SK-N-SH treated with all-trans-retinoic acid at 6 μM for 48 hours (cell line): ENCODE results near the gene TMTC2.

Experiments used
- ATAC-seq: fragments of 200-7000 bp; cut with Tn5 transposase; 3 replicates; pipeline ENCODE4 v1.9.1; 2020; ENCODE audit warnings: mild to moderate bottlenecking, moderate library complexity
- ARNTL ChIP-seq: fragments of 450-650 bp; formaldehyde crosslinking; IDR thresholded peaks from 2 replicates; pipeline ENCODE4 v1.5.0; 2020; ENCODE audit warnings: low read depth, mild to moderate bottlenecking, moderate library complexity, borderline replicate concordance
- BACH2 ChIP-seq: fragments of 250-450 bp; sonication (Bioruptor Pico); IDR thresholded peaks from 2 replicates; pipeline ENCODE4 v1.9.0; 2021; ENCODE audit warnings: mild to moderate bottlenecking, borderline replicate concordance
- CREB5 ChIP-seq: fragments of 250-450 bp; sonication (Bioruptor Pico); IDR thresholded peaks from 2 replicates; pipeline ENCODE4 v1.5.1; 2020; ENCODE audit warnings: low read depth, mild to moderate bottlenecking, moderate library complexity
- CSDC2 ChIP-seq: fragments of 250-450 bp; sonication (Bioruptor Pico); IDR thresholded peaks from 2 replicates; pipeline ENCODE4 v1.5.0; 2020; ENCODE audit warnings: mild to moderate bottlenecking, moderate library complexity
- CSRNP3 ChIP-seq: fragments of 250-450 bp; sonication (Bioruptor Pico); IDR thresholded peaks from 2 replicates; pipeline ENCODE4 v1.5.1; 2021; ENCODE audit warnings: mild to moderate bottlenecking, moderate library complexity
- ESRRG ChIP-seq: fragments of 250-450 bp; sonication (Bioruptor Pico); IDR thresholded peaks from 2 replicates; pipeline ENCODE4 v1.6.1; 2021; ENCODE audit warnings: mild to moderate bottlenecking
- GLIS3 ChIP-seq: fragments of 250-450 bp; sonication (Bioruptor Pico); IDR thresholded peaks from 2 replicates; pipeline ENCODE4 v1.5.0; 2020; ENCODE audit warnings: mild to moderate bottlenecking, moderate library complexity
- ISL1 ChIP-seq: fragments of 250-450 bp; sonication (Bioruptor Pico); IDR thresholded peaks from 2 replicates; pipeline ENCODE4 v2.1.2; 2022; ENCODE audit warnings: mild to moderate bottlenecking, moderate library complexity
- OSR1 ChIP-seq: fragments of 250-450 bp; sonication (Bioruptor Pico); IDR thresholded peaks from 2 replicates; pipeline ENCODE4 v1.8.0; 2022; ENCODE audit warnings: moderate library complexity, mild to moderate bottlenecking, inconsistent platforms
- PATZ1 ChIP-seq: fragments of 250-450 bp; sonication (Bioruptor Pico); IDR thresholded peaks from 2 replicates; pipeline ENCODE4 v1.8.0; 2020; ENCODE audit warnings: mild to moderate bottlenecking, moderate library complexity, borderline replicate concordance
- POU6F1 ChIP-seq: fragments of 250-450 bp; sonication (Bioruptor Pico); IDR thresholded peaks from 2 replicates; pipeline ENCODE4 v1.8.0; 2021; ENCODE audit warnings: low read depth, mild to moderate bottlenecking, moderate library complexity, borderline replicate concordance
- RARB ChIP-seq: fragments of 250-450 bp; sonication (Bioruptor Pico); IDR thresholded peaks from 2 replicates; pipeline ENCODE4 v1.8.0; 2021; ENCODE audit warnings: mild to moderate bottlenecking, moderate library complexity
- SNAI2 ChIP-seq: fragments of 250-450 bp; sonication (Bioruptor Pico); IDR thresholded peaks from 2 replicates; pipeline ENCODE4 v1.5.0; 2020; ENCODE audit warnings: mild to moderate bottlenecking, moderate library complexity
- TSHZ2 ChIP-seq: fragments of 250-450 bp; sonication (Bioruptor Pico); IDR thresholded peaks from 2 replicates; pipeline ENCODE4 v1.5.0; 2020; ENCODE audit warnings: mild to moderate bottlenecking, moderate library complexity
- ZC3H10 ChIP-seq: fragments of 250-450 bp; sonication (Bioruptor Pico); IDR thresholded peaks from 2 replicates; pipeline ENCODE4 v1.5.1; 2021; ENCODE audit warnings: mild to moderate bottlenecking, moderate library complexity
- ZFP3 ChIP-seq: fragments of 250-450 bp; sonication (Bioruptor Pico); IDR thresholded peaks from 2 replicates; pipeline ENCODE4 v1.5.0; 2020; ENCODE audit warnings: mild to moderate bottlenecking, moderate library complexity
- ZFP30 ChIP-seq: fragments of 450-650 bp; formaldehyde crosslinking; IDR thresholded peaks from 2 replicates; pipeline ENCODE4 v1.5.0; 2022; ENCODE audit warnings: mild to moderate bottlenecking, moderate library complexity
- ZNF70 ChIP-seq: fragments of 450-650 bp; formaldehyde crosslinking; IDR thresholded peaks from 2 replicates; pipeline ENCODE4 v1.5.0; 2020; ENCODE audit warnings: mild to moderate bottlenecking, moderate library complexity
- ZNF8 ChIP-seq: fragments of 450-650 bp; formaldehyde crosslinking; IDR thresholded peaks from 2 replicates; pipeline ENCODE4 v1.5.0; 2020; ENCODE audit warnings: mild to moderate bottlenecking, moderate library complexity

TMTC2 gene

GRCh38 chr12:82687021-82688011 lies 610 bp downstream of the TMTC2 start (continued):
- no peak for TF ChIP-seq TSHZ2 (CRISPR knock-in tag)

GRCh38 chr12:82688035-82688501 lies 1.4 kb downstream of the TMTC2 start:
- TF ChIP-seq ISL1 (CRISPR knock-in tag) (no peak), ESRRG (CRISPR knock-in tag) (no peak), BACH2 (CRISPR knock-in tag) (no peak), ZNF8 (CRISPR knock-in tag) (no peak), POU6F1 (CRISPR knock-in tag) (no peak), TSHZ2 (CRISPR knock-in tag) (no peak), CSRNP3 (CRISPR knock-in tag) (no peak), CREB5 (CRISPR knock-in tag) (no peak), CSDC2 (CRISPR knock-in tag) (no peak), GLIS3 (CRISPR knock-in tag) (no peak), ZFP30 (CRISPR knock-in tag) (no peak)
- ATAC-seq, result no peak

GRCh38 chr12:82688596-82688995 lies 1.9 kb downstream of the TMTC2 start:
- ATAC-seq, result no peak
- TF ChIP-seq ZNF70 (CRISPR knock-in tag) (no peak), ZFP3 (CRISPR knock-in tag) (no peak), PATZ1 (no peak), RARB (CRISPR knock-in tag) (no peak), ARNTL (no peak), ZFP30 (CRISPR knock-in tag) (no peak), ZC3H10 (CRISPR knock-in tag) (no peak), SNAI2 (no peak), ISL1 (CRISPR knock-in tag) (no peak), OSR1 (CRISPR knock-in tag) (no peak), ESRRG (CRISPR knock-in tag) (no peak), CSRNP3 (CRISPR knock-in tag) (no peak), TSHZ2 (CRISPR knock-in tag) (no peak), ZNF8 (CRISPR knock-in tag) (no peak), CSDC2 (CRISPR knock-in tag) (no peak)
